GM21786 (cell line): ENCODE data around the gene A1BG.
A peak's percentile ranks its signal among the peaks of the same experiment; 100 is the strongest.

Experiments used
- ATAC-seq: cut with Tn5 transposase; IDR thresholded peaks from one replicate; pipeline ENCODE4 v1.9.1; 2021; ENCODE audit not compliant: unreplicated experiment

The A1BG gene, protein sequence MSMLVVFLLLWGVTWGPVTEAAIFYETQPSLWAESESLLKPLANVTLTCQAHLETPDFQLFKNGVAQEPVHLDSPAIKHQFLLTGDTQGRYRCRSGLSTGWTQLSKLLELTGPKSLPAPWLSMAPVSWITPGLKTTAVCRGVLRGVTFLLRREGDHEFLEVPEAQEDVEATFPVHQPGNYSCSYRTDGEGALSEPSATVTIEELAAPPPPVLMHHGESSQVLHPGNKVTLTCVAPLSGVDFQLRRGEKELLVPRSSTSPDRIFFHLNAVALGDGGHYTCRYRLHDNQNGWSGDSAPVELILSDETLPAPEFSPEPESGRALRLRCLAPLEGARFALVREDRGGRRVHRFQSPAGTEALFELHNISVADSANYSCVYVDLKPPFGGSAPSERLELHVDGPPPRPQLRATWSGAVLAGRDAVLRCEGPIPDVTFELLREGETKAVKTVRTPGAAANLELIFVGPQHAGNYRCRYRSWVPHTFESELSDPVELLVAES

DNA sequence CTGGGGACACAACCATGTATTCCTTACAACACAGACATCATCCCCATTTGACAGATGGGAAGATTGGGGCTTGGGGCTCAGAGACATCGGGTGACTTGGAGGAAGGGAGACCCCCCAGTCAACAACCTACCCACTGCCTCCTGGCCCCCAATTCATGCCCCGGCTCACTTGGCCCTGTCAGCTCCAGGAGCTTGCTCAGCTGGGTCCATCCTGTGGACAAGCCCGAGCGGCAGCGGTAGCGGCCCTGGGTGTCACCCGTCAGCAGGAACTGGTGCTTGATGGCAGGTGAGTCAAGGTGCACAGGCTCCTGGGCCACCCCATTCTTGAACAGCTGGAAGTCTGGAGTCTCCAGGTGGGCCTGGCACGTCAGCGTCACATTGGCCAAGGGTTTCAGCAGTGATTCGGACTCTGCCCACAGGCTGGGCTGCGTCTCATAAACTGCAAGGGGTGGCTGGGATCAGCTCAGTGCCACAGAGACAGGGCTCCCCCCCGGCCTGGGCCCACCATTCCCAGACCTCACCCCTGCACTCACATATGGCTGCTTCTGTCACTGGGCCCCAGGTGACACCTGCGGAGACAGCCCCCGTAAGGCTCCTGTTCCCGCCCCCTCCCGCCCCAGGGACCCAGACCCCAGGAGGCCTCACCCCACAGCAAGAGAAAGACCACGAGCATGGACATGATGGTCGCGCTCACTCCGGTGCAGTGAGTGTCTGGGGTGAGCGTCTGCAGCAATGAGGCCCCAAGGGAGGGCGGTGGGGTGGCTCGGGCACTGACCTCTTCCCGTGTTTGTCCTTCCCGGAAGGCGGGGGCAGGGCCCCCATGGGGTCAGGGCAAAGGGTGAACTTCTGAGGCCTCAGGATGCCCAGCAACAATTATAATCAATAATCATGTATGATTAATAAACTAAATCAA, at the start of gene A1BG:
A1BG (minus strand) TSS at position 733 of the 912 bp plus-strand sequence; CDS start at position 678, 55 bp downstream.
- ATAC-seq = no peak

DNA sequence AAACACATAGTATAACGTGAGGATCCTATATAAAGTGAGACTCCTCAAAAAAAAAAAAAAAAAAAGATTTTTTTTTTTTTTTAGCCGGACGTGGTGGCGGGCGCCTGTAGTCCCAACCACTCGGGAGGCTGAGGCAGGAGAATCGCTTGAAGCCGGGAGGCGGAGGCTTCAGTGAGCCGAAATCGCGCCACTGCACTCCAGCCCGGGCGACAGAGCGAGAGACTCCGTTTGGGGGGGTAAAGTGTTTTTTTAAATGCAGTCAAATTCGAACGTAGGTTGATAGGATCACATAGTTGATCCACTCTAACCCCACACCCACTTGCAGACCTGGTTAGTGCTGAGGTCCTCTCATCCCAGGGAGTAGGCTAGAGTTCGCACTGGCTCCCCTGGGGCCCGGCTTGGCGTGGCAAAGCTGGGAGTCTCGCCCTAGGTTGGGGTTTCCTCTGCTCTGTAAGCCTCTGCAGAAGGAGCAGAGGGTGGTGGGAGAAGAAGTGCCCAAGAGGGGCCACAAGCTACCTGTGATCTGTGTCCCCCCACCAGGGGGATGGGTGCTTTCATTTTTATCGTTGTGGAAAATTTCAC, 48.6 kb upstream of the A1BG start:
- ATAC-seq = no peak

DNA sequence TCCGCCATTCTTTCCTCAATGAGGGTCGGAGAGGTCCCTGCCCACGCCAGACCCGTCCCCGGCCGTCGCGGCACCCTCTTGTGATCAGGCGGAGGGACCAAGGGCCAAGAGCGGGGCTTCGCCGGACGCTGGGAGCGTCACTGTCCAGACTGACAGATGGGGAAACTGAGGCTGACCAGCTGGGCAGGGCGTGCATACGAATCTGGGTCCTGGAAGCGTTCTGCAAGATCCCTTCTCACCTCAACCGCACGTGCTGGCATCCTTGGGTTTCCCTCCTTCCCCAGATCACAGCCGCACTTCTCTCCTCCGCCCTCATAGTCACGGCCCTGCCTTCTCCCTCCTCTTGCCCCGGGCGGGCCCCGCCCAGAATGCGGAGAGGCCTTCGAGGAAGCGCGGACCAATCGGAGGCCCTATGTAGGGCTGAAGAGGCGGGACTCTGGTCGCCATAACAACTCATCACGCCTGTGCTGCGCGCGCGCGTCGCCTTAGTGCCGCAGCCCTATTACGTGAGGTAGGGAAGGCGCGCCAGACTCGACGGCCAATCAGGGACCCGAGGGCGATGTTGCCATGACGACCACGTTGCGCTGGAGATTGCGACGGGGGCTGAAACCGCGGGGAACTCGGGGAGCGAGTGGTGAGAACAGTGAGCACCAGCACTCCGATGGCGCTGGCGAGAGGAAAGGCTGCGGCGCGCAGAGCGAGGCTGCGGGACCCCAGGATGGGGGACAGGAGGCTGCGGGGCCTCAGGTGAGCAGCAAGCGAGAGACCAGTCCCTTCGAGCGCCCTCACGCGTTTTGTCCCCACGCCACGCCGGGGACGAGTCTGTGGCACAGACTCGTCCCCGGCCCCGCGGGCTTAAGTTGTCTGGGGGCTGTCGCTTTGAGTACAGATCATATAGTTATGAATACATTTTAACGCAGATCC, 47.9 kb upstream of the A1BG start:
- ATAC-seq = peak; percentile 99

DNA sequence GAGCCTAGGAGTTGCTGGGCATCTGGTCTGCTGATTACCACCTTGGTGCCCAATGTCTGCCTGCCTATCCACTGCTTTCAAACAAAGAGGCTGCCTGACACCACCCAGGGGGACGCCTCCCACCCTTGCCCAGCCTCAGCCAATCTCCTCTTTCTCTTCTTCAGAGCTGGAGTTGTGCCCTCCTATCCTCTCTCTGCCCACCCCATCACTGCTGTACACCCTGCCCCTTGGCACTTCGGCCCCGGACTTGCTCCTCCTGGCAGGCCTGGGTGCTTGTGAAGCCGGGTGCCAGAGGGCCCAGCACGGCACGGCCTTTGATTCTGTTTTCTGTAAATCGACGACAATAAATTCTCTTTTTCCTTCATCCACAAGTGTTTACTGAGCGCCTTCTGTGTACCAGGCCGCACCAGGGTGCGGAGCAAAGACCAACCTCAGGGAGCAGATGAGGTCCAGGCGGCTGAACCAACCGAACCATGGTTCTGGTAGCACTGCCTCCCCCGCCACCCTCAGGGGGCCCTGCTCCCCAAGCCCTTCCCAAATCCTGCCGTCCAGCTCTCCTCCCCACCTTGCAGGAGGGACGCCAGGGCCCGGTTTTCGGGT, 47.1 kb upstream of the A1BG start:
- no peak for ATAC-seq

DNA sequence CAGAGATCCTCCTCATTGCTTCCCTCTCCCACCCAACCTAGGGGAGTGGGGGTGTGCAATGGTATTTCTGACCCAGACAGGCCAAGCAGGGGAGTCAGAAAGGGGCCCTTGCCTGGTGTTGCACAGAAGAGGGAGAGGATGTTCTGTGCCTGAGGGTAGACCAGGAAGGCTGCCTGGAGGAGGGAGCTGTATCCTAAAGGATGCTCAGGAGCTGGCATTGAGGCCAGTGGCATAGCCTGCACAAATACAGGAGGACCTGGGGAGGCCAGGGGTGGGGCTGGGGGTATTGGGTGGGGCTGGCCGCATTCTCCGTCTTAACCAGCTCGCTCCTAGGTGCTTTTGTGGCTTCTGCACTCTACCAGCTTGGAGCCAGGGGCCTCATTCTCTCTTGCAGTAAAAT, 46.6 kb upstream of the A1BG start:
- ATAC-seq = no peak

DNA sequence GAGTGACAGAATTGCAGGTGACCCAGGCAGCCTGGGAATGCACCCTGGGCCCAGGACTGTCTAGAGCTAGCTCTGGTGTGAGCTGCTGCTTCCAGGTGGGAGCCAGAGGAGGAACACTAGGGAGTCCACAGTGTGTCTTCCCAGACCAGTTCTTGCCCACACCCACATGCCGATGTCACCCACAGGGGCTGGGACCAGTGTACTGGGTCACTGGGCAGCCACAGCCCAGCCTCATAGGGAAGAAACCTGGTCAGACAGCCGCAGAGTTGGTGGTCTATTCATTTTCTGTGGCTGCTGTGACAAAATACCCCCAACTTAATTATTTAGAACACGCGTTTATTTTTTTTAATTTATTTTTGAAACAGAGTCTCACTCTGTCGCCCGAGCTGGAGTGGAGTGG, 45.3 kb upstream of the A1BG start:
- ATAC-seq = no peak

DNA sequence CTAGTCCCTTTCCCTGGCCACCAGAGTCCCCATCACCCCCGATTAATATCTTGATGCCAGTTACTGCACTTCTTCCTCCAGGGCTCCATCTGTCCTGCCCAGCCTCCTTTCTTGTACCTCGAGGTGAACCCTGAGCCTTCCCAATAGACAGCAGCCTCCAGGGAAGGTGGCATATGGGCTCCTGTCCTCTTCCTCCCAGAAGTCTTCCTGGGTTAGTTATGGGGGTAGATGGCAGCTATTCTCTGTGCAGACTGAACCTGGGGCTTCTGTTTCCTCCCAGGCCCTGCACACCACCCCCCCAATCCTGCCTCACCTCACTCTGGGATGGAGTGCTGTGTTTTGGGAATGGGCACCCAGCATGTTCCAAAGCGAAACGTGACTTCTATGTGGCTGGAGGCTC, 44.8 kb upstream of the A1BG start:
- ATAC-seq = no peak

DNA sequence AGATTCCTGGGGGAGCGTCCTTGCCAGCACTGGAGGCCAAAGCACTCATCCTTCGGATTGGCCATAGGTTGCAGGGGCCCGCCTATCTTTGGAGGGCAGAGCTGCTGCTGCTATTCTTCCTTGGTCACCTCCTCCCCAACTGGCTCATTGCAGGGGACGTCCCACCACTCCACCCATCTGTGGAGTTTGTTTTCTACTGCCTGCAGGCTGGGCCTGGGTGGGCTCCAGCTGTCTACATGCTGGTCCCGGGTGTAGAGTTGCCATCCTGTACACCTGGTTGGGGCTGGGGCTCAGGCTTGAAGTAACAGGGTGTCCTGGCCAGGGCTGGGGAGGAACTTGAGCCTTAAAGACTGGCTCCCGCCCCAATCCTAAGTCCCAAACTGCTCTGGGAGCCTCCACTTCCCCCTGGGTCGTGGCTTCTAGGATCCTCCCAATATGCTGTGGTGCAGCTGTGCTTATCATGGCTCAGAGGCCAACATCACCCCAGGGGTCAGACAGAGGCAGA, 44.3 kb upstream of the A1BG start:
- no peak for ATAC-seq

DNA sequence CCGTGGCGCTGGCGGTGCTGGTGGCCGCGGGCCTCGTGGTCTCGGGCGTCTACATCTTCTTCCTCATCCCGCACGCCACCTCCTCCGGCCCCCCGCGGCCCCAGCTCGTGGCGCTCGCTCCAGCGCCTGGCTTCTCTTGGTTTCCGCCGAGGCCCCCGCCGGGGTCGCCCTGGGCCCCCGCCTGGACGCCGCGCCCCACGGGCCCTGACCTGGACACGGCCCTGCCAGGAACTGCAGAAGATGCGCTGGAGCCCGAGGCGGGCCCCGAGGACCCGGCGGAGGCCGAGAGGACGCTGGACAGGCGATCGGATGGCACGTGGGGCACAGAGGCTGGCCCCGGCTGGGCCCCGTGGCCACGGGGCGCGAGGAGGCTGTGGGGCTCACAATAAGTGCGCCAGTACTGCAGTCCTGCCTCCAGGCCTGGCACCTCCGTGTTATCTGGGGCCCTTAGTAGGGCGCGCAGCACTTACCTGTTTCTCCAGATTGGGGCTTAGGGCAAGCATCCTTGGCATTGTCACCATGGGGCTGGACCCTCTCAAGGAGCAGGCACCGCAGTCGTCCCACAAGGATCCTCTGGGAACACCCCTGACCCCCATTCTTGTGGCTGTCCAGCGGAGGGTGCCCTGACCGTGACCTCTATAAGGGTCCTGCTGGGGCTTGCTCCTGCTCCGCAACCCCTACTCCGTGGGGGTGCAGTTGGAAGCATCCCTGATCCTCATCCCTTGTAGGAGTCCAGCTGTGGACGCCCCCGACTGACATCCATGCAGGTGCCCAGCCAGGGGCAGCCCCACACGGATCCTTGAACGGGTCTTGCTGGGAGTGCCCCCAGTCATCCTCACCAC, 43.6 kb upstream of the A1BG start:
- ATAC-seq = no peak

DNA sequence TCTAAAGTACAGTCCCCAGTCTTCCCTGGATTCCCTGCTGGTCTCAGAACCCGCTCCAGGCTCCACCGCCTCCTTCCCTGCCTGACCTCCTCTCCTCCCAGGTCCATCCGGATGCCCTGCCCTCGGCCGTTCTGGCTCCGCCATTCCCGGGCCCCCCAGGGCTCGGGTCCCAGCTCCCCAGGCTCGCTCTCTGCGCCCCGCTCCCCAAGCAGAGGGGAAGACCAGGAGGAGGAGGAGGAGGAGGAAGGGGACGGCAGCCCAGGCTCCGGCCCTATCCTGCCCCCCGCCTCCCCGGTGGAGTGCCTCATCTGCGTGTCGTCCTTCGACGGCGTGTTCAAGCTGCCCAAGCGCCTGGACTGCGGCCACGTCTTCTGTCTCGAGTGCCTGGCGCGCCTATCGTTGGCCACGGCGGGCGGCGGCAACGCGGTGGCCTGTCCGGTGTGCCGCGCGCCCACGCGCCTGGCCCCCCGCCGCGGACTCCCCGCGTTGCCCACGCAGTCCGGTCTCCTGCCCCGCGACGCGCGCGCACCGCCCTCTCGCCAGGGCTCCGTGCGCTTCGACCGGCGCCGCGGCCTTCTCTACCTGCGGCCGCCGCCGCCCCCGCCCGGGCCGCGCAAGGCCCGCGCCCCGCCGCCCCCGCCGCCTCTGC, 42.8 kb upstream of the A1BG start:
- ATAC-seq = no peak

DNA sequence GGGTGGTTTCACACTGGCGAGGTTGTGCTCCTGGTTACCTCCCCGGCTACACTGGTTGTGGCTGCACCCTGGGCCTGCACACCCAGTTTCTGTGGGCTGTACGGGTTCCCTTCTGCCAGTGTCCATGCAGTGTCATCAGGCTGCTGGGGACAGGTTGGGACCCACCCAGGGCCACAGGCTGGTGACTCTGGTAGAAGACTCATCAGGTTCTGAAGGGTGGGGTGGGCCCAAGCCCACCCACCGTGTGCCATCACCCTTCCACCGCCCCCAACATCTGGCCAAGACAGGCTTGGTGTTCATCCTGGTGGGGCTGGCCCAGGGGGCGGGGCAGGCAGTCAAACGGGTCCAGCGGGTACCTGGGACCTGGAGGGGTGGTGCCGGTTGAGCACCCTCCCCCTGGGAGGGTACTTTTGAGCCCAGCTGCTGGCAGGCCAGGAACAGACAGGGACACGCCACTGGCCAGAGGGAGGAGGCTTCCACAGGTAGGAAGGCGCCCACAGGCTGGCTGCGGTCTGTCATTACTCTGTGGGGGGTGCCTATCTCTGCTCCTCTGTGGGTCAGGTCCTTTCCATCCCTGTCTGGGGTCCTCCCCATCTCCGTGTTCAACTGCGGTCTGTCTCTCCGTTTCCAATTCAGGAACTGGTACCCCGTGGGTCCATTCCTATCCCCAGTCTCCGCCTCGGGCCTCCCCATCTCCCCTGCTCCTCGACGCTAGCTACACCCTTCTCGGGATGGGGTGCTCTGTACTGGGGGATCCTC, 42.1 kb upstream of the A1BG start, which contains the start of gene RNF225:
RNF225 (plus strand) TSS at position 437 of the 759 bp plus-strand sequence. CDS start 434 bp downstream, outside the sequence.
- ATAC-seq = no peak

DNA sequence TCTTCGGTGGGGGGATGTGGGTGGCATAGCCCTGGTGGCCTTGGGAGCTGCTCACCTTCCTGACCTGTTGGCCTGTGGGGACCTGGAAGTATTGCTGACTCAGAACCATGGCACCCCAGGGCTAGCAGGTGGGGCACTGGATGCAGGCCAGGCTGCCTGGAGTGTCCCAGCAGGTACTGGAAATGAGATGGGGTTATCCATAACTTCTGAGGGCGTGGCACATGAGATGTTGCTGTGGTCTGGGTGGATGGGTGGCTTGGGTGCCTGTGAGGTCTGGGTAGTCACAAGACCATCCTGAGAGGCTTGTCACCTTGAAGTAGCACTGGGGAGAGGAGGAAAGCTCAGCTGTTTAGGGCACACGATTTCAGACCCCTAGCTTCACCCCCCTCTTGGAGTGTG, 41.5 kb upstream of the A1BG start:
- no peak for ATAC-seq

DNA sequence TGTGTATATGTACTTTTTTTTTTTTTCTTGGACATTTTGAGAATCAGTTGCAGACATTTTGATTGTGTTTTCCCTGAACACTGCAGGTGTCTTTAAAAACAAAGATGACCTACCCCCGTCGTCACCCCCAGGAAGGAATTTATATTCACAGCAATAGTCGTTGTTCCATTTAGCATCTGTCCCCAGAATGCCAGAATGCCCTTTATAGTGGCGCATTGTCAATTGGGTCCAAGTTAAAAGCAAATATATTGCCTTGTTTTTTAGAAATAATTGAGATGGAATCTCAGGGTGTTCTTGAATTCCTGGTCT, 40.4 kb upstream of the A1BG start:
- no peak for ATAC-seq

DNA sequence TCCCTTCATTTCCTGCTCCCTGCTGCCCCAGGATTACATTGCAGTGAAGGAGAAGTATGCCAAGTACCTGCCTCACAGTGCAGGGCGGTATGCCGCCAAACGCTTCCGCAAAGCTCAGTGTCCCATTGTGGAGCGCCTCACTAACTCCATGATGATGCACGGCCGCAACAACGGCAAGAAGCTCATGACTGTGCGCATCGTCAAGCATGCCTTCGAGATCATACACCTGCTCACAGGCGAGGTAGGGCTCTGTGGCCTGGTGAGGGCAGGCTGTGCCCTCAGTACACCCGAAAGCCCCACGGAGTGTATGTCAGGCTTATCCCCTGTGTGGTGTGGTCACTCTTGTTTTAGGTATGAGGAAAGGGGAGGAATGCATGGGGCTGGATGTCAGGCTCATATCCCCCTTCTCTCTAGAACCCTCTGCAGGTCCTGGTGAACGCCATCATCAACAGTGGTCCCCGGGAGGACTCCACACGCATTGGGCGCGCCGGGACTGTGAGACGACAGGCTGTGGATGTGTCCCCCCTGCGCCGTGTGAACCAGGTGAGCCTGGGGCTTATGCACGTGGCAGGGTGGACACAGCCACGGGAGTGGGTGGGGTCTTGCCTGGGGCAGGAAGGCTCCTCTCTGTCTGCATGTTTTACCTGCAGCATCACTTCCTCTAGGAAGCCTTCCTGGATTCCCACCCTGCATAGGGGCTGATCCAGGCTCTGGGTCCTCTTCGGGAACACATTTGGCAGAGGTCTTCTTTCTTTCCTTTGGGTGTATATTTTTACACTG, 39.8 kb upstream of the A1BG start:
- ATAC-seq = no peak

DNA sequence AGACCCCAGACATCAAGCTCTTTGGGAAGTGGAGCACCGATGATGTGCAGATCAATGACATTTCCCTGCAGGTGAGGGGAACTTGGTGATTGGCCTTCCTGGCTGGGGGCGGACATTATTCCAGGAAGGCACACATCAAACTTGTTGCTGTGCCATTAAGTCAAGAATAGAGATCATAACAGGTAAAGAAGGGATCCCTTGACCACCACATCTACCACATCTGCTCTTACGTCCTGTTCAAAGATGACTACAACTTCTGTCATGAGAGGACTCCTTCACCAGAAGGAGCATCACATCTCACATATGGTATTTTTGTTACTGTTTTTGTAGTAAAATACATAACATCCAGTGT, 34.9 kb upstream of the A1BG start:
- no peak for ATAC-seq

DNA sequence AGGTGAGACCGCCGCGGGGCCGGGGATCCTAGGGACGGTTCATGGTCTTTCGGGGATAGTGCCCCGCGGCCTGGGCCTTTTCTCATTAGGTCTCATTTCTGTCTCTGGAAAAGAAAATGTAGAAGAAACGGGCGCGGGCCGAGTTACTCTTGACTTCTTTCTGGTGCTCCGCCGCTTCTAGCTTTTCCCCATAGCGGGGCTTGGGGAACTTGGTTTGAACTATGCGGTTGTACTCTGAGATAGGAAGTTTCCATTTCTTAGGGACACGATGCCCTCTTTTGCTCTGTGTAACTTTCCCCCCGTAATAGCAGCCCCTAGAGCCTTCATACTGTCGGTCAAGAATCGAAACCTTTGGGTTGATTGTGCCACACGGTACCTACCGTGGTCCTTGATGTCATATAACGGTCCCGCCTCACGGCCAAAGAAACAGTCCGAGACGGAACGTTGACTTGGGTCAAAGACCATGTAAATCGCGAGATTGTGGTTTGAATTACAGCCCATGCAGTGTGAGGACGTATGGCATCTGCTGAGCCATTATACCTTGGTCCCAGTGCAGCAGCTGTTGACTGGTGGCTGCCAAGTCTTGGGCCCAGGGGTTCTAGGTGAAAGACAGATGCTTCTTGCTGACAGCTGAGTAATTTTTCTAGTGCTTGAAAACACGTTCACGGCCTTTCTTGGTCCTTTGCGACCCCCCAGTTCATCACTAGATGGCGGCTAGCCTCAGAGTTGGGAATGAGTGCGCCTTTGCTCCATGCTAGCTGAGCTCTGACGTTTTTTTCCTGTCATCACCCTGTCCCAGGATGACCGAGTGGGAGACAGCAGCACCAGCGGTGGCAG, 34.3 kb upstream of the A1BG start:
- no peak for ATAC-seq
